ENCODE results near the gene NRARP.

The NRARP gene

DNA sequence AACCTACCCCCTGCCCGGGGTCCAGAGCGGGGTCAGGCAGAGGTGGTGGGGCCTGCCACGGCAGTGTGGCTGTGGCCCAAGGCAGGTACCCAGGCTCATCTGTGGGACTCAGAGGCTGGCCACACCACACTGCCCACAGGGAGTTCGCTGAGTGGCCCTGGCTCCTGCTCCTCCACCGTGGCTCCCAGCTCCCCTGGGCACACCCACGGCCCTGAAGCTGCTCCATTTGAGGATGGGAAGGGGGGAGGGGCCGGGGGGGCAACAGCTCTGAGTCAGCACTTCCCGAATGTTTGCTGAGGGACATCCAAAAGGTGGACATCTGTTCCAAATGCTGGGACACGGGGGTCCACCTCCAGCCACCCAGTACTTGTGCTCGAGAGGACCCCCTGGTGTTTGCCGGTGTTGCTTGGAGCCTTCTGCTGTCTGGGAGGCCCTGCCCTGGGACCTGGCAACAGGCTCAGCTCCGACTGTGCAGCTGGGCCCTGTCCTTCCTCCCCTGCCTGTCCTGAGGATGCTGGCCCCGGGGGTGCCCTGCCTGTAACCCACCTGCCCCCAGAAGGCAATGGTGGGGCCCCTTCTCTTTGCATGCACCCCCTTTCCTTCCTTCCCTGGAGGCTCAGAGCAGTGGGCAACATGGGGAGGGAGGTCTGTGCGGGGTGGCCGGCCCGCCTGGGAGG, 2.5 kb upstream of the NRARP start:
- no peaks in the 10 kb centered on the region for H3K9me3 ChIP-seq (ENCODE audit: control insufficient read depth in 2 of 2, low read length in 2 of 2)
- H3K27me3 ChIP-seq (ENCODE audit: control insufficient read depth in 2 of 2, insufficient read depth in 2 of 2, low read length in 2 of 2) = peaks cover 0 to 3% of the 10 kb centered on the region in 2 donors
- peak overlapping the region; percentile 62 to 63 for H3K4me3 ChIP-seq (ENCODE audit: low read length in 2 of 2)
- H3K27ac ChIP-seq (ENCODE audit: low read depth in 2 of 2, low read length in 2 of 2) = peak overlapping the region; percentile 93 to 98
- peak overlapping the region in 1 of 2 donors; percentile 91 for H3K9ac ChIP-seq (ENCODE audit: low read depth in 1 of 2, low read length in 2 of 2)
- no peaks in the 10 kb centered on the region for H3K36me3 ChIP-seq (ENCODE audit: control insufficient read depth in 2 of 2, insufficient read depth in 2 of 2, low read length in 2 of 2)
- peaks cover 56 to 58% of the 10 kb centered on the region in 2 donors for H3K4me1 ChIP-seq (ENCODE audit: control insufficient read depth in 2 of 2, insufficient read depth in 2 of 2, low read length in 2 of 2)

GRCh38 chr9:137303893-137304382, 1.9 kb upstream of the NRARP start:
- peaks cover 59 to 61% of the 10 kb centered on the region in 2 donors for H3K4me1 ChIP-seq (ENCODE audit: control insufficient read depth in 2 of 2, insufficient read depth in 2 of 2, low read length in 2 of 2)
- peaks cover 0 to 7% of the 10 kb centered on the region in 2 donors for H3K27me3 ChIP-seq (ENCODE audit: control insufficient read depth in 2 of 2, insufficient read depth in 2 of 2, low read length in 2 of 2)
- H3K27ac ChIP-seq (ENCODE audit: low read depth in 2 of 2, low read length in 2 of 2) = peak overlapping the region; percentile 93 to 98
- H3K36me3 ChIP-seq (ENCODE audit: control insufficient read depth in 2 of 2, insufficient read depth in 2 of 2, low read length in 2 of 2) = peaks cover 0 to 3% of the 10 kb centered on the region in 2 donors
- H3K9me3 ChIP-seq (ENCODE audit: control insufficient read depth in 2 of 2, low read length in 2 of 2) = no peaks in the 10 kb centered on the region
- peak overlapping the region; percentile 62 to 63 for H3K4me3 ChIP-seq (ENCODE audit: low read length in 2 of 2)
- peak overlapping the region; percentile 77 to 91 for H3K9ac ChIP-seq (ENCODE audit: low read depth in 1 of 2, low read length in 2 of 2)

GRCh38 chr9:137303151-137303892, 1.3 kb upstream of the NRARP start:
- Histone ChIP-seq H3K27me3 (ENCODE audit: control insufficient read depth in 2 of 2, insufficient read depth in 2 of 2, low read length in 2 of 2) (peaks cover 3 to 13% of the 10 kb centered on the region in 2 donors), H3K27ac (ENCODE audit: low read depth in 2 of 2, low read length in 2 of 2) (peak overlapping the region; percentile 93 to 98), H3K9ac (ENCODE audit: low read depth in 1 of 2, low read length in 2 of 2) (peak overlapping the region; percentile 77 to 91), H3K4me1 (ENCODE audit: control insufficient read depth in 2 of 2, insufficient read depth in 2 of 2, low read length in 2 of 2) (peaks cover 61 to 63% of the 10 kb centered on the region in 2 donors), H3K4me3 (ENCODE audit: low read length in 2 of 2) (peak overlapping the region; percentile 62 to 63), H3K9me3 (ENCODE audit: control insufficient read depth in 2 of 2, low read length in 2 of 2) (no peaks in the 10 kb centered on the region), H3K36me3 (ENCODE audit: control insufficient read depth in 2 of 2, insufficient read depth in 2 of 2, low read length in 2 of 2) (peaks cover 0 to 3% of the 10 kb centered on the region in 2 donors)

DNA sequence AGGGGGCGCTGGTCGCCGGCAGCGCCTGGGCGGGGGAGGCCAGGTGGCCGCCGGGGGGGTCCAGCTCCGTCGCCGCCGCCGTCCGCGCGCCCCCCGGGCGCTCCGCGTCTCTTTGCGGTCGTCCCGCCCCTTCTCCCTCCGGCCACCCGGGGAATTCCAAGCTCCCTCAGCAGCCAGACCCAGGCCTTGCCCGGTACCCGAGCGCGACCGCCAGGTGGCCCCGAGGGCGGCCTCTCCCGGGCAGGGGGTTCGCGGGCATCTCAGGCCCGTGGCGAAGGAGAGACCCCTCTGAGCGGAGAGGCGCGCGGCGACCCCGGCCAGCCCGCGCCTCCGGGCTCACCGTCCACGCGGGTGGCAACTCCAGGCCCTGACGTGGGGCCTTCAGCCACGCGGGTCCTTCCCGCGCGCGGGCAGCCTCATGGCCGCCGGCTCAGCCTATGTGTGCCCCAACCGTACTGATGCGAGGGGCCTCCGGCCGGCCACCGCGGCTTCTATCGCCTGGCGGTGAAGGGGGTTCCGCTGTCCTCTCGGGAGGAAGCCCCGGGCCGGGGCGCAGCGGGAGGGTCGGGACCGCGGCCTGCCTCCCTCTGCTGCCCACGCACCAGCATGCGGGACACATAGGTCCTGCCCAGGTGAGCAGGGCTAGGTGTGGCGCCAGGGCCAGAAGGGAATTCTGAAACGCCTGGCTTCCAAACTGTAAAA, 529 bp upstream of the NRARP start:
- peaks cover 3 to 14% of the 10 kb centered on the region in 2 donors for H3K27me3 ChIP-seq (ENCODE audit: control insufficient read depth in 2 of 2, insufficient read depth in 2 of 2, low read length in 2 of 2)
- no peaks in the 10 kb centered on the region for H3K9me3 ChIP-seq (ENCODE audit: control insufficient read depth in 2 of 2, low read length in 2 of 2)
- peak overlapping the region; percentile 93 to 98 for H3K27ac ChIP-seq (ENCODE audit: low read depth in 2 of 2, low read length in 2 of 2)

DNA sequence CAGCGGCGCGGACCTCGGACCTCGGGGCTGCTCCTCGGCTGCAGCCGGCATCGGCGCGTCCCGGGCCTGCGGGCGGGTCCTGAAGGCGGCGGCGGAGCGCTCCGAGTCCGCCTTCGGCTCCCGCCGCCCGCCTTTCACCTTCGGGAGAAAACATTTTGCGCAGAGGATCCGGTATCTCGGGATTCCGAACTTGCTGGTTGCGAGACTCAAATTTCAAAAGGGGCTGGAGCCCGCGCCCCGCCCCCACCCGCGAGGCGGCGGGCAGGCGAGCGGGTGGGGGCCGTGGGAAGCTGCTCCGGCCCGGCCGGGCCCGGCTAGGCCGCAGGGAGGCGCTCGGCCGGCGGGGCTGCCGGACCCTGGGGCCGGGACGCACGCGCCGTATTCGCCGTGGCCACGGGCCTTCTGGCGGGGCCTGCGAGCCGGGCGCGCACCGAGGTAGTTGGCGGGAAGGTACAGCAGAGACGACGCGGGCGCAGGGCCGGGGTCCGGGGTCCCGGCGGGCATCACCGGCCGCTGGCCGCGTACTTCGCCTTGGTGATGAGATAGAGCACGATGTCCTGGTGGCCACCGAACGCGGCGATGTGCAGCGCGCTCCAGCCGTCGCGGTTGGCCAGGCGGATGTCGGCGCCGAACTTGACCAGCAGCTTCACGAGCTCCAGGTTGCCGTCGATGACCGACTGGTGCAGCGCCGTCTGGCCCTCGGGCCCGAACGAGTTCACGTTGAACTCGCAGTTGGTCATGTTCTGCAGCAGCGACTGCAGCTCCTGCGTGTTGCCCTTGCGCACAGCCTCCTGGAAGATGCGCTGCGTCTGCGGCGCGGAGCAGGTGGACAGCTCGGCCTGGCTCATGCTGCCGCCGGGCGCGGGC, 757 bp downstream of the NRARP start:
- Histone ChIP-seq H3K9me3 (ENCODE audit: control insufficient read depth in 2 of 2, low read length in 2 of 2) (no peaks in the 10 kb centered on the region), H3K36me3 (ENCODE audit: control insufficient read depth in 2 of 2, insufficient read depth in 2 of 2, low read length in 2 of 2) (peaks cover 0 to 3% of the 10 kb centered on the region in 2 donors), H3K9ac (ENCODE audit: low read depth in 1 of 2, low read length in 2 of 2) (peak overlapping the region; percentile 90 to 93), H3K27me3 (ENCODE audit: control insufficient read depth in 2 of 2, insufficient read depth in 2 of 2, low read length in 2 of 2) (peaks cover 3 to 16% of the 10 kb centered on the region in 2 donors), H3K4me3 (ENCODE audit: low read length in 2 of 2) (peak overlapping the region; percentile 87 to 90), H3K27ac (ENCODE audit: low read depth in 2 of 2, low read length in 2 of 2) (peak overlapping the region; percentile 94 to 95), H3K4me1 (ENCODE audit: control insufficient read depth in 2 of 2, insufficient read depth in 2 of 2, low read length in 2 of 2) (peaks cover 60 to 62% of the 10 kb centered on the region in 2 donors)

More for the DNA sequence above, 529 bp upstream of the NRARP start:
- H3K36me3 ChIP-seq (ENCODE audit: control insufficient read depth in 2 of 2, insufficient read depth in 2 of 2, low read length in 2 of 2) = peaks cover 0 to 3% of the 10 kb centered on the region in 2 donors
- peaks cover 63 to 64% of the 10 kb centered on the region in 2 donors for H3K4me1 ChIP-seq (ENCODE audit: control insufficient read depth in 2 of 2, insufficient read depth in 2 of 2, low read length in 2 of 2)
- H3K4me3 ChIP-seq (ENCODE audit: low read length in 2 of 2) = peak overlapping the region; percentile 56 to 63
- H3K9ac ChIP-seq (ENCODE audit: low read depth in 1 of 2, low read length in 2 of 2) = peak overlapping the region; percentile 70 to 91

GRCh38 chr9:137300567-137301080, 1.4 kb downstream of the NRARP start:
- H3K9me3 ChIP-seq (ENCODE audit: control insufficient read depth in 2 of 2, low read length in 2 of 2) = no peaks in the 10 kb centered on the region
- H3K4me1 ChIP-seq (ENCODE audit: control insufficient read depth in 2 of 2, insufficient read depth in 2 of 2, low read length in 2 of 2) = peaks cover 55 to 57% of the 10 kb centered on the region in 2 donors
- H3K27ac ChIP-seq (ENCODE audit: low read depth in 2 of 2, low read length in 2 of 2) = peak overlapping the region; percentile 94 to 95
- H3K4me3 ChIP-seq (ENCODE audit: low read length in 2 of 2) = peak overlapping the region; percentile 87 to 90
- H3K9ac ChIP-seq (ENCODE audit: low read depth in 1 of 2, low read length in 2 of 2) = peak overlapping the region; percentile 90 to 93
- H3K36me3 ChIP-seq (ENCODE audit: control insufficient read depth in 2 of 2, insufficient read depth in 2 of 2, low read length in 2 of 2) = peaks cover 0 to 3% of the 10 kb centered on the region in 2 donors
- peaks cover 3 to 16% of the 10 kb centered on the region in 2 donors for H3K27me3 ChIP-seq (ENCODE audit: control insufficient read depth in 2 of 2, insufficient read depth in 2 of 2, low read length in 2 of 2)

DNA sequence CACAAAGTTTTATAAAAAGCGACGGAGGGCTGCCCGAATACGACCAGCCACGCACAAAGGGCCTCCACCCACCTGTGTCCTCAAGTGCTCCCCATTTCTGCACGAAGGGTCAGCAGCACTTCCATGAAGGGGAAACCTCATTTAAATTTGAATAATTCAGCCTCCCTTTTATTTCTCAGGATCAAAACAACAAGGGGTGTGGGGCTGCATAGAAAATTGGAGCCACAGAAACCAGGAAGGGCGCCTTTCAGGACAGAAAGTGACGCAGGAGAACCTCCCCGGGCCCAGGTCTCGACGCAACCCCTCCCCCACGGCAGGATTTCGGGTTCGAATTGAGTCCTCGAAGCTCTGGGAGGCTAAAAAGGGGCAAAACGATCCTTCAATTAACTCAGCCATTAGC, 2.1 kb downstream of the NRARP start:
- peaks cover 50 to 54% of the 10 kb centered on the region in 2 donors for H3K4me1 ChIP-seq (ENCODE audit: control insufficient read depth in 2 of 2, insufficient read depth in 2 of 2, low read length in 2 of 2)
- H3K27ac ChIP-seq (ENCODE audit: low read depth in 2 of 2, low read length in 2 of 2) = peak overlapping the region; percentile 94 to 95
- H3K27me3 ChIP-seq (ENCODE audit: control insufficient read depth in 2 of 2, insufficient read depth in 2 of 2, low read length in 2 of 2) = peaks cover 3 to 16% of the 10 kb centered on the region in 2 donors
- peaks cover 0 to 3% of the 10 kb centered on the region in 2 donors for H3K36me3 ChIP-seq (ENCODE audit: control insufficient read depth in 2 of 2, insufficient read depth in 2 of 2, low read length in 2 of 2)
- H3K9ac ChIP-seq (ENCODE audit: low read depth in 1 of 2, low read length in 2 of 2) = peak overlapping the region; percentile 84 to 93
- peak overlapping the region; percentile 87 to 90 for H3K4me3 ChIP-seq (ENCODE audit: low read length in 2 of 2)
- no peaks in the 10 kb centered on the region for H3K9me3 ChIP-seq (ENCODE audit: control insufficient read depth in 2 of 2, low read length in 2 of 2)

DNA sequence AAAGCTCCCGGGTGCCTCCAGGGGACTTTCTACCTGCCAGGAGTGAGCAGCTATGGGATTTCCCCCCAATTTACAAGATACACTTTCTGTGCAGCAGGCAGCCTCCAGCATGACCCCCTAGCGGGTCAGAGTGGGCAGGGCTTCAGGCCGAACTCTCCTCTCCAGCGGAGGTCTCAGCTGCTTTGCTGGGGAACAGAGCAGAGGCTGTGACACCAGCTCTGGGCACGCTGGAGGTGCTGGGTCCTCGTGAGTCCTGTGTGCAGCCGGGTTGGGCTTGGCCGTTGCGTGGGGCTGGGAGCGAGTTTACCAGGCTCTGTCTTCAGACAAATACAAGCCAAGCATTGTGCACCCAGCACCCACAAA, 2.9 kb downstream of the NRARP start:
- H3K4me1 ChIP-seq (ENCODE audit: control insufficient read depth in 2 of 2, insufficient read depth in 2 of 2, low read length in 2 of 2) = peaks cover 49 to 54% of the 10 kb centered on the region in 2 donors
- H3K9me3 ChIP-seq (ENCODE audit: control insufficient read depth in 2 of 2, low read length in 2 of 2) = no peaks in the 10 kb centered on the region
- H3K4me3 ChIP-seq (ENCODE audit: low read length in 2 of 2) = peak overlapping the region; percentile 87 to 90
- H3K27me3 ChIP-seq (ENCODE audit: control insufficient read depth in 2 of 2, insufficient read depth in 2 of 2, low read length in 2 of 2) = peaks cover 3 to 18% of the 10 kb centered on the region in 2 donors
- H3K9ac ChIP-seq (ENCODE audit: low read depth in 1 of 2, low read length in 2 of 2) = peak overlapping the region; percentile 84 to 93
- H3K27ac ChIP-seq (ENCODE audit: low read depth in 2 of 2, low read length in 2 of 2) = peak overlapping the region; percentile 94 to 95
- peaks cover 0 to 3% of the 10 kb centered on the region in 2 donors for H3K36me3 ChIP-seq (ENCODE audit: control insufficient read depth in 2 of 2, insufficient read depth in 2 of 2, low read length in 2 of 2)
